ENCODE data around the gene THAP4.

THAP4 gene

GRCh38 chr2:241563981-241564595 lies 72.9 kb downstream of the THAP4 start:
- no peak for DNase-seq (ENCODE audit: low read depth)

DNA sequence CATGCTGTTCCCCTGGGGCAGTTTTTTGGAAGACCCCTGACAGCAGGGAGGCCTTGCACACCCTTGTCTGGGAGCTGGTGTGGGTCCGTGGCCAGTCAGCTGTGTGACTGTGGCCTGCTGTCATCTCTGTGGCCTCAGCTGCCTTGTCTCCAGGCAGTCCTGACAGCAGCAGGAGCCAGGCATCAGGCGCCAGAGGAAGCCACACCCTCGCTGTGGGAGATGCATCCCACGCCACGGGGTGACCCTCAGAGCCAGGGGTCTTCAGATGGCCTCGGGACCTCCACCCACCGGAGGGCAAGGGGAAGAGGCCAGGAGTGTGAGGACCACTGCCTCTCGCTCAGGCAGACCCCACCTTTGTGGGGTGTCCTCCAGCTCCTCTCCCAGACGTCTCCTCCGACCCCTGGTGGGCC lies 73.4 kb downstream of the THAP4 start:
- DNase-seq (ENCODE audit: low read depth), result no peak

DNA sequence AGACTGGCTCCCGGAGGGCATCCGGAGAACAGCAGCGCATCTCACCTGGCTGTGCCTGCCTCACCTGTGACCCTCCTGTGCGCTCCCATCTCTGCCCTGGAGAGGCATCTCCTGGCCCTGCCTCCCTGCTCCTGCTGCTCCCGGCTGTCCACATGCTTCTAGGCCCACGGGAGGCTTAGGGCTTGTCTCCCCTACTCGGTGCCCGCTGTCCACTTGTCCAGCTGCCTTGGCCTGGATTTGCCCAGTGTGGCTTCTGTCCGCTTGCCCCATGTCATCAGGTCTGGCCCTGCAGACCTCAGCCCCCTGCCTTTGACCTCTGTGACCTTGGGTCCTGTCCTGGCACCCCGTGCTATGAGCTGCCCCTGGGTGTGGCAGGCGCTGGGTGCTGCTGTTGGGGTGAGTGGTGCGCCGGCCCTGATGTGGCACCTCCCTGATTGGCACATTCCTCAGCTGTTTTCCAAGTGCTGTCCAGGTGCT lies 73.9 kb downstream of the THAP4 start:
- no peak for DNase-seq (ENCODE audit: low read depth)

GRCh38 chr2:241562269-241562891 lies 74.6 kb downstream of the THAP4 start:
- no peak for DNase-seq (ENCODE audit: low read depth)

GRCh38 chr2:241561832-241562231 lies 75.1 kb downstream of the THAP4 start:
- no peak for DNase-seq (ENCODE audit: low read depth)

- DNase-seq (ENCODE audit: low read depth), result no peak
These were observed 76.0 kb downstream of the THAP4 start for GRCh38 chr2:241560883-241561474.

DNA sequence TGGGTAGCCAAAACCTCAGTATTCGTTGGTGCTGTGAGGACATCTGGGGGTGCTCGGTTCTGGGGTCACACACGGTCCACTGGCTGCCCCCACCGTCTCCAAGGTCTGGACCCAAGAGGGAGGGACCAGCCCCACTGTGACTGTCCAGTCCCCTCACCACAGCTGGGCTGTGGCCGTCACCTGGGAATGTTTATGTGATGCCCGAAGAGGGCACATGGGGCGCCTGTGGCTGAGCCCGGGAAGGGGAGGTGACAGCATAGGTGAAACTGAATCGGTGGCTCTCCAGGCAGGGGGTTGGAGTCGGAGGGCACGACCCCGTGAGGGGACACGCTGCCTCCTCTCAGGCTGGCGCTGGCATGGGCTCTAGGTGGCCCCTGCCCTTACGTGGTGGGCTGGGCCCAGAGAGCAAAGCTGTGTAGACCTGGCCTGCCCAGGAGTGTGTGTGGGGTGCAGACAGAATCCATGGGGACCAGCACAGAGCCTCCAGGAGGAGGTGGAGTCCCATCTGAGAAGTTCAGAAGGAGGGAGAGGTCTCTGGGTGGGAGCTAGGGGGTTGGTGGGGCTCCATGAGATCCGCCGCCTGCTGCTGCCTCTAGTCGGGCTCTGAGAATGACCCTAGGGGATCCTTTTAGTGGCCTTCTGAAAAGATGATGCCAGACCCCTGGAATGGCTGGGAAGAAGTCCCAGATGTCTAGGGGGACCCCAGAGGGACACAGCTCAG lies 76.6 kb downstream of the THAP4 start:
- DNase-seq (ENCODE audit: low read depth), result no peak

GRCh38 chr2:241559323-241560161 lies 77.4 kb downstream of the THAP4 start:
- no peak for DNase-seq (ENCODE audit: low read depth)

DNA sequence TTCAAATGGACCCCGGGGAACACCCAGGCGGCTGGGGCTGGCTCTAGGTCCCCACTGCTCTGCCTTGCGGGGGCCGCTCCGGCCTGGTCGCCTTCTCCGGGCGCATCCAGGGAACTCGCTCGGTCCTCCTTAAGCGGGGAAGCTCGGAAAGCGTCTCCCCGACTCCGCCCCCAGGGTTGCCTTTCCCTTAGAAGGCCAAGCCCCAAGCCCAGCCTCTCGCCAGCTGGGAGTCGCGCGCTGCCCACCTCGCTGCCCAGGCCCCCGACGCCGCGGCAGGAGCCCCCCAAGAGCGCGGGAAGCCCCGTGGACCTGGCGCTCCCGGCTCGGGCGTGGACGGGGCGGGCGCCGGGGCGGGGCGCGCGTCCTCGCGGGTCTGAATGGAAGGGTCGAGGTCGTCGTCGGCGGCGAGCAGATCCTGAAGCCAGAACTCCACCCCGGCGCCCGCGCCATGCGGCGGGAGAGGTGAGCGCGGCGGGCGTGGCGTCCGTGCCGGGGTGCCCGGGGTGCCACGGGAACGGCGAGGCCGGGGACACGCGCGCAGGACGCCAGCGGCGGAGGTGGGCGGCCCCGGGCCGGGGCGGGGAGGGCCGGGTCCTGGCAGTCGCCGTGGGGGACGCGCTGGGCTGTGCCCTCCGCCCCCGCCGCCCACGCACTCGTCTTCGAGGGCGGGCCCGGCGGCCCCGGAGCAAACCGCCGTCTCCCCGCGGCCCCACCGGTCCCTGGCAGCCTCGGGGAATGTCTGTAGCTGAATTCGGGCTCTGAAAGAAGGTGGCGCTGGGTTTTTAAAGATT lies 78.2 kb downstream of the THAP4 start, which contains the start of gene BOK:
Gene BOK (plus strand): TSS at position 214 of the 791 bp plus-strand sequence. CDS start 739 bp downstream, outside the sequence.
- no peak for DNase-seq (ENCODE audit: low read depth)

GRCh38 chr2:241556746-241557145 lies 80.2 kb downstream of the THAP4 start:
- no peak for DNase-seq (ENCODE audit: low read depth)

DNA sequence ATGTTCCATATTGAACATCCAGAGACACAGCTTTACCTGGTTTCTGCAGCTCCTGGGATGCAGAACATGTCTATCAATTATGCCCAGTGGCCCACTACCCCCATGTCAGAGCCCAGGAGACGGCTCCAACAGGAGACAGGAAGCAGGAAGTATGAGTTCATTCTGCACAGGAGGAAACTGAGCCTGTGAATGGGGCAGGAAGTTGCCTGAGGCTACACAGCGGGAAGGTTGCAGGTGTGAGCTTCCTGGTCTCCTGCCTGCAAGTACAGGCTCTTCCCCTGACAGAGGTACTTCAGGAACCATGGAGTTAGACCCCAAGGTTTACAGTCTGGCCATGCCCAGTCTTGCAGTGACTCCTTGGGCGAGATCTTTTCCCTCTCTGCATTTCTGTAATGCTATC lies 81.2 kb downstream of the THAP4 start:
- no peak for DNase-seq (ENCODE audit: low read depth)

DNA sequence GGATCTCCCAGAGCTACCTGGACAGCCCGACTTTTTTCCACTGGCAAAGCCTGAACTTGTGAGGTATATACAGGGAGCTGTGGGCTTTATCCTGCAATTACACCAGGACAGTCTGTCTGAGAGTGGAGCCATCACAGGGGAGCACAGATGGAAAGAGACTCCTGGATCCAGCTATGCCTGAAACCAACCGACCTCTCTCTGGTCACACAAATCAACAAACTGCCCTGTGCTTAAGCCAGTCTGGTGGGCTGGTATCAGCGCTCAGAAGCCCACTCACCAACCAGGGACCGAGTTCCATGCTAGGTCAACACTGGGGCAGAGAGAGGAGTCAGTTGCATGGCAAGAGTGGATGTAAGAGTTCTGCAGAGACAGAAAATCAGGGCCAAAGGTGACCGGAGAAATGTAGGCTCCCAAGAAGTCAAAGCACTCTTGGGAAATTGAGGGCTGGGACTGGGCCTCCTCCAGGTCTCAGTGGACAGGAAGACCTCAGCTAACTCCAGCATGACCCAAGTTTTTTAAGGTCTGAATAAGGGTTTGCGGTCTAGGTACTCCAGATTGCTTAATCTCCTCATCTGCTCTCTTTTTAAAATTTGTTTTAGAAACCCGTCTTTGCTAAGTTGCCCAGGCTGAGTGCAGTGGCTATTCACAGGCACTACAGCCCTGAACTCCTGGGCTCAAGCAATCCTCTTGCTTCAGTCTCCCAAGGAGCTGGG lies 82.2 kb downstream of the THAP4 start:
- no peak for DNase-seq (ENCODE audit: low read depth)

GRCh38 chr2:241553981-241554380 lies 83.0 kb downstream of the THAP4 start:
- no peak for DNase-seq (ENCODE audit: low read depth)

DNA sequence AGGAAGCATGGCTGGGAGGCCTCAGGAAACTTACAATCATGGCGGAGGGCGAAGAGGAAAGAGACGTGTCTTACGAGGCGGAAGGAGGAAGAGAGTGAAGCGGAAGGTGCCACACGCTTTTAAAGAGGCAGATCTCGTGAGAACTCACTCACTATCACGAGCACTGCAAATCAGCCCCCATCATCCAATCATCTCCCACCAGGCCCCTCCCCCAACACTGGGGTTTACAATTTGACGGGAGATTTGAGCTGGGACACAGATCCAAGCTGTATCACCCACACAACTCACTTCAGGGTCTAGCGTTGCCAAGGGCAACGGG lies 83.5 kb downstream of the THAP4 start:
- no peak for DNase-seq (ENCODE audit: low read depth)

DNA sequence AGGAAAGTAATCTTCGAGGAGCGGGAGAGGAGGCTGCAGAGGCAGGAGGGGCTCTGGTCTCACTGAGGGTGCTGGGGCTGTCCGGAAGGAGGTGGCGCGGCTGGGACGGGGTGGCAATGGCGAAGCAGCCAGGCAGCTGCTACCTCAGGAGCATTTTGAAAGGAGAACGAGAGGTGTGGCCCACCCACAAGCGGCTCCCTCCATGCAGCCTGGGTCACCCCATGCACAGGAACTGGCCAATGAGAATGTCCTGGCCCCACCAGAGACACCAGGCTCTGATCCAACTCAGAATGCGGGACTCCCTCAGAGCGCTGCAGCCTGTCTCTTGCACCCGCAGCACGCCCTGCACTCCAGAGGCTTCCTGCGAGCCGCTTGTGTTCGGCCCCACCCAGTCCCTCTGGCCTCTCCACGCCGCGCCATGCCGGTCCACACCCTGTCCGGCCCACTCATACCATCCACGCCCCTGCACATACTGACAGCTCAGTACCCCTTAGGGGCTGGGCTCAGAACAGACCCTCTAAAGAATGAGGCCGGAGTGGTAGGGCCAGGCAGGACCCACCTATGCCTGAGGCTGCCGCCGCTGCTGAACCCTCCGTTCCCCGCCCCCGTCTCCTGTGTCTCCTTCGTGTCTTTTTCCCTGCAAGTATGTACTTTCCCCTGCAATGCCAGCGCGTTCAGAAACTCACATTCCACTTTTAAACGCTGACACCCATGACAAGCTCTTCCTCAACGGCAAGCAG lies 84.8 kb downstream of the THAP4 start:
- DNase-seq (ENCODE audit: low read depth), result no peak

- no peak for DNase-seq (ENCODE audit: low read depth)
These were observed 85.4 kb downstream of the THAP4 start for GRCh38 chr2:241551599-241551997.

DNA sequence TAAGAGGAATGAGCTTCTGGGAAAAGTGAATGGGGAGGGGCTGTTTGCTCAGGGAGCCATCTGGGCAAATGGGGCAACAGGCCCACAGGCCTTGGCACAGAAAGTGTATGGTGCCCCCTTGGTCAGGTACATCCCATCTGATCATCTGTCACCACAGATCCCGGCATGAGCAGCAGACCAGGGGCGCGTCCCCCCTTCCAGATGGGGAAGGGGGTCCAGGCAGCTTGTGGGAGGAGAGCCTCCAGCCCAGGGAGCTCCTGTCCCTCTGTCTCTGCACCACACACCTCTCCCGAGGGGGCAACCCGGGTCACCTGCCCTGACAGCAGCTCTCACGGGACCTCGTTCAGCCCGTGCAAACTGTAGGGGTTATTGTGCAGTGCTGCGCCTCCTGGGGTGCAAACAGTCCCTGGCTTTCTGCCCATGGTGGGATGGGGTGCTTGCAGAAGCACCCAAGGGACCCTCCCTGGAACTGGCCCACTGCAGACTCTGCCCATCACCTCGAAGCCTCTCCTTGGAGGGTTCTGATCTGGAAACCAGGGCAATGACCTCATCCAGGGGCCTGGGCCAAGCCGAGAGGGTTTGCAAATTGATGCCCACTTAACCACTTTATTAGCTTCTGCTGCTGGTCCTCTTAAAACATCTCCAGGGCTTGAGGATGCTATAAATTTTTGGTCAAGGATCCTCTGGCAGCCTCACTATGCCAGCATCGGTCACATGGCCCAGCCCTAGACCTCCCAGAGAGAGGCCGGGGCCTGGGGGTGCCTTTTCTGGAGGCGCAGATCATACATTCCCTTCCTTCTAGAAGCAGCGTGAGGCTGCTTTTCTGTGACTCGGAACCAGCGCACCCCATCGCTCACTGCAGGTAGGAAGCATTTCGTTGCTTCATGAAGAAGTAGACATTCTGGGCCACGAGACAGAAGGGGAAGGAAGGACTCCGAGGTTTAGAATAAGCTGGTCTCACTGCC lies 86.1 kb downstream of the THAP4 start:
- DNase-seq (ENCODE audit: low read depth), result no peak

GRCh38 chr2:241548451-241548835 lies 88.5 kb downstream of the THAP4 start:
- DNase-seq (ENCODE audit: low read depth), result no peak

All from GM04504 (cell line).